IgD-negative memory B cell (primary cell): Measurements from ENCODE around the gene PRDM5. TPM values are rescaled to one million over a fixed set of nuclear protein-coding genes. Genes with fewer than 3 reads are reported as not detected.

Source experiments
- polyA plus RNA-seq: library from polyadenylated mRNA; unstranded; fragments of 300-500 nt; fragmentation: Illumina TruSeq; gene quantifications from one replicate; pipeline ENCODE4 v1.2.3, GENCODE V29; 2021

The PRDM5 gene
- polyA plus RNA-seq, 1 donor from 2014 or later, result not detected

Other genes starting within 250 kb of the PRDM5 start
- not detected for gene NDNF, start 149.8 kb upstream of the PRDM5 start, polyA plus RNA-seq
- gene TNIP3, start 241.6 kb upstream of the PRDM5 start, polyA plus RNA-seq, result not detected